ENCODE data around the gene CT45A8.
"Not testable (repeated sequence)": the region's sequence is repeated elsewhere in the genome, so short reads cannot be mapped to it uniquely, and the experiment has no call there.

Gene CT45A8

DNA sequence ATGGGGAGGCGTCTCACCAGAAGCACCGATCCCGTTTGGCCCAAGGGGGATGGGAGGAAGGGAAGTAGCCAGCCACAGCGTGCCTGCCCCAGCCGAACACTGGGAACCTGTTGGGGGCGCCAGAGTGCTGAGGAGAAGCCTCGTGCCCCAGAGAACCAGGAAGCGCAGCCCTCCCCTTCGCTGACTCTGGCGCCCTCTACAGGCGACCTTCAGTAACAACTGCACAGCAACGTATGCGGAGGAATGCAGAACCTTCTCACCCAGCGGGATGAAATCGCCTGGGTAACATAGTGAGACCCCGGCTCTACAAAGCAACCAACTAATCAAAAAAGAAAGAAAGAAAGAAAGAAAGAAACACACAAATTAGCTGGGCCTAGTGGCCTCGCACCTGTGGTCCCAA is at the start of gene CT45A8:
TSS of gene CT45A8 (minus strand) at position 101 of the 400 bp plus-strand sequence. CDS start 3,755 bp downstream, outside the sequence.
- not testable (repeated sequence) for DNase-seq

- DNase-seq = no peak
These were observed 39.0 kb upstream of the CT45A8 start, which contains the start of the genes CT45A10 and SAGE1 for GRCh38 chrX:135893294-135893817. Gene CT45A10 (minus strand): TSS chrX:135893444. CDS start chrX:135885344, 8,100 bp downstream. Gene SAGE1 (plus strand): TSS chrX:135893716. CDS start chrX:135896243, 2,527 bp downstream.

- DNase-seq = no peak
These were observed 38.4 kb upstream of the CT45A8 start for GRCh38 chrX:135892781-135893180.

DNA sequence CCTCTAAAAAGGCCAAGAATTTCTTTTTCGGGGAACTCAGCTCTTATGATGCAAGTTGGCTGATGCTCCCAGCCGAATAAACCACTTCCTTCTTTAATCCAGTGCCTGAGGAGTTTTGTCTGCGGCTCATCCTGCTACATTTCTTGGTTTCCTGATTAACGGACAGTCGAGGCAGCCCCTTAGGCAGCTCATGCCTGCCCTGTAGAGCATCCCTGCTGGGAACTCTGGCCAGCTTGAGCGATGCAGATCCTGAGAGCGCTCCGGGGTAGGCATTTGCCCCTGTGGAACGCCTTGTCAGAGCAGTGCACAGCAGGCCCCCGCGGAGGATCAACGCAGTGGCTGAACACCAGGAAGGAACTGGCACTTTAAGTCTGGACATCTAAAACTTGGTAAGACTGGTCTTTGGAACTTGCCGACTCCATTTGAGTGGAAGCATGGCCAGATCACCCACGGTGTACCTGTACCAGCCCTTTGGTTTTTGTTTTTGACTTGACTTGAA is 35.8 kb upstream of the CT45A8 start:
- DNase-seq = no peak

GRCh38 chrX:135888976-135889375 is 34.6 kb upstream of the CT45A8 start:
- not testable (repeated sequence) for DNase-seq

DNA sequence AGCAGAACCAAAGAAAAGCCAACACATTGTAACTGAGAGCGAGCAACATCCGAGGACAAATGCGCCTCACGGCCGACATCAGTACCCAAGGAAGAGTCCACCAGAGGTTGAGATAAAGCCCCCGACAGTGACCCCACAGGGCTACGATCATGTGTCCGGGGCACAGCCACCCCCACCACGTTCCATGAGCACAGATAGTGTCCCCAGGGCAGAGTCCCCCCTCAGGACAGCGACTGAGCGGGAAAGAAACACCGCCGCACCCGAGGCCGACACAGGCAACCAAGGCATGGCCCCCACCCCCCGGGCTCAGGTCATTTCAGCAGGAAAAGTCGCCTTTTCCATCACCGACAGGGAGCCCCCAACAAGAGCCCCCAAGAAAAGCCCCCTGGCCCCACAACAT is 33.9 kb upstream of the CT45A8 start:
- not testable (repeated sequence) for DNase-seq

GRCh38 chrX:135882741-135883140 is 28.4 kb upstream of the CT45A8 start:
- DNase-seq = not testable (repeated sequence)

DNA sequence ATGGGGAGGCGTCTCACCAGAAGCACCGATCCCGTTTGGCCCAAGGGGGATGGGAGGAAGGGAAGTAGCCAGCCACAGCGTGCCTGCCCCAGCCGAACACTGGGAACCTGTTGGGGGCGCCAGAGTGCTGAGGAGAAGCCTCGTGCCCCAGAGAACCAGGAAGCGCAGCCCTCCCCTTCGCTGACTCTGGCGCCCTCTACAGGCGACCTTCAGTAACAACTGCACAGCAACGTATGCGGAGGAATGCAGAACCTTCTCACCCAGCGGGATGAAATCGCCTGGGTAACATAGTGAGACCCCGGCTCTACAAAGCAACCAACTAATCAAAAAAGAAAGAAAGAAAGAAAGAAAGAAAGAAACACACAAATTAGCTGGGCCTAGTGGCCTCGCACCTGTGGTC is 17.4 kb upstream of the CT45A8 start, which contains the start of gene CT45A9:
TSS of gene CT45A9 (minus strand) at position 101 of the 400 bp plus-strand sequence. CDS start 3,751 bp downstream, outside the sequence.
- DNase-seq = not testable (repeated sequence)

DNA sequence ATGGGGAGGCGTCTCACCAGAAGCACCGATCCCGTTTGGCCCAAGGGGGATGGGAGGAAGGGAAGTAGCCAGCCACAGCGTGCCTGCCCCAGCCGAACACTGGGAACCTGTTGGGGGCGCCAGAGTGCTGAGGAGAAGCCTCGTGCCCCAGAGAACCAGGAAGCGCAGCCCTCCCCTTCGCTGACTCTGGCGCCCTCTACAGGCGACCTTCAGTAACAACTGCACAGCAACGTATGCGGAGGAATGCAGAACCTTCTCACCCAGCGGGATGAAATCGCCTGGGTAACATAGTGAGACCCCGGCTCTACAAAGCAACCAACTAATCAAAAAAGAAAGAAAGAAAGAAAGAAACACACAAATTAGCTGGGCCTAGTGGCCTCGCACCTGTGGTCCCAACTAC is 17.2 kb downstream of the CT45A8 start, which contains the start of gene CT45A7:
TSS of gene CT45A7 (minus strand) at position 101 of the 400 bp plus-strand sequence. CDS start 3,747 bp downstream, outside the sequence.
- not testable (repeated sequence) for DNase-seq

- not testable (repeated sequence) for DNase-seq
These were observed 34.4 kb downstream of the CT45A8 start, which contains the start of gene CT45A2 for GRCh38 chrX:135819912-135820311. Gene CT45A2 (minus strand): TSS chrX:135820012. CDS start chrX:135816265, 3,747 bp downstream.

DNA sequence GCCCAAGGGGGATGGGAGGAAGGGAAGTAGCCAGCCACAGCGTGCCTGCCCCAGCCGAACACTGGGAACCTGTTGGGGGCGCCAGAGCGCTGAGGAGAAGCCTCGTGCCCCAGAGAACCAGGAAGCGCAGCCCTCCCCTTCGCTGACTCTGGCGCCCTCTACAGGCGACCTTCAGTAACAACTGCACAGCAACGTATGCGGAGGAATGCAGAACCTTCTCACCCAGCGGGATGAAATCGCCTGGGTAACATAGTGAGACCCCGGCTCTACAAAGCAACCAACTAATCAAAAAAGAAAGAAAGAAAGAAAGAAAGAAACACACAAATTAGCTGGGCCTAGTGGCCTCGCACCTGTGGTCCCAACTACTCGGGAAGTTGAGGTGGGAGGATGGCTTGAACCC is 51.7 kb downstream of the CT45A8 start, which contains the start of gene CT45A6:
TSS of gene CT45A6 (minus strand) at position 101 of the 400 bp plus-strand sequence. CDS start 3,794 bp downstream, outside the sequence.
- DNase-seq = not testable (repeated sequence)
